Large intestine (tissue), 3 donors: ENCODE measurements around the gene NECTIN1. TPM values are rescaled to one million over a fixed set of nuclear protein-coding genes. Genes with fewer than 3 reads are reported as not detected.

ENCODE experiments used
- DNase-seq, 2 donors: peaks; one replicate each; pipeline versions ENCODE4 v3.0.0 to v3.0.0-alpha.2; 2013
- H3K27ac ChIP-seq: one replicate; pipeline ENCODE4 v1.5.1; 2013; ENCODE audit warnings: low read length
- H3K27me3 ChIP-seq: 2 replicates; pipeline ENCODE4 v1.6.1; 2013; ENCODE audit warnings: low read length; ENCODE audit not compliant: control insufficient read depth, insufficient read depth
- H3K36me3 ChIP-seq: 2 replicates; pipeline ENCODE4 v1.6.1; 2013; ENCODE audit warnings: low read length; ENCODE audit not compliant: control insufficient read depth, insufficient read depth
- H3K4me1 ChIP-seq: one replicate; pipeline ENCODE4 v1.6.1; 2013; ENCODE audit warnings: low read length; ENCODE audit not compliant: control insufficient read depth, insufficient read depth
- H3K4me3 ChIP-seq: one replicate; pipeline ENCODE4 v1.5.1; 2013; ENCODE audit warnings: low read length
- H3K9me3 ChIP-seq: one replicate; pipeline ENCODE4 v1.6.1; 2013; ENCODE audit warnings: mild to moderate bottlenecking, low read depth, low read length, moderate library complexity; ENCODE audit not compliant: control insufficient read depth
- WGBS: methylation state at CpG from one replicate; pipeline ENCODE4 v1.1.5; 2013; ENCODE audit warnings: low lambda C conversion rate; ENCODE audit not compliant: insufficient coverage; 5-methylcytosine and 5-hydroxymethylcytosine counted together
- polyA plus RNA-seq: library from polyadenylated mRNA; unstranded; fragments of 120-200 nt; gene quantifications from one replicate; pipeline ENCODE4 v1.2.1, GENCODE V29; 2013

NECTIN1 gene
- polyA plus RNA-seq, 1 donor, result 35.4 TPM

DNA sequence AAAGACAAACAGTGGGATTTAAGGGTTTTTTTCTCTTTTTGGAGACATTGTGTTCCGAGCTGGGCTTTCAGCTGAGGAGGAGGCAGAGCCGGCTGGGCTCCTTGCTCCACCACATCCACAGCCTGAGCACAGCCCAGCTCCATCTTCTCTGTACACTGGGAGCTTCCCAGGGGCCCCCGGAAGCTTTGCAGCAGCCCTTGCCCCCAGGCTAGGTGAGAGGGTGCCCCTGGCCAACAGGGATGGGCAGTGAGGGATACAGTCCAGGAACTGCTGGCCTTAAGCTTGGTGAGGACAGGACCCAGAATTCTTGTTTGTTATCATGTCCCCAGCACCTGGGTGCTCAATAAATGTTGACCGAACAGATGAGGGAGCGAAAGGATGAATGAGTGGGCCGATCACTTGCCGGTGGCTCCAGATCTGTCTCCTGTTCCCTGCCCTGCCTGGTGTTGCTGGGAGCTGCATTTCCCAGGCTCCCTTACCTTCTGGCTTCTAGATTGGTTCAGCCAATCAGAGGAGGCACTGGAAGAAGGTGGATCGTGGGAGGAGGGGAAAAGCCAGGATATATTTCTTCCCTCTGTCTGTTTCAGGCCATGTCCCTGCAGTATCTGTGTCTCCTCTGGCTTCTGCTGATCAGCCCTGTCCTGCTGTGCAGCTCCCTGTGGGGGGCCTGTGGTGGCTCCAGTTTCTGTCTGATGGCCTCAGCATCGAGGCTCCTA is 26.5 kb upstream of the NECTIN1 start:
- Histone ChIP-seq H3K36me3 (no peaks in the 10 kb centered on the region), H3K9me3 (no peaks in the 10 kb centered on the region), H3K4me1 (no peaks in the 10 kb centered on the region), H3K27me3 (peaks cover 14% of the 10 kb centered on the region), H3K4me3 (no peak overlapping the region), H3K27ac (no peak overlapping the region)
- DNase-seq, result no peak
- no CpG with 5 or more reads among the region's 9 CpGs for WGBS

DNA sequence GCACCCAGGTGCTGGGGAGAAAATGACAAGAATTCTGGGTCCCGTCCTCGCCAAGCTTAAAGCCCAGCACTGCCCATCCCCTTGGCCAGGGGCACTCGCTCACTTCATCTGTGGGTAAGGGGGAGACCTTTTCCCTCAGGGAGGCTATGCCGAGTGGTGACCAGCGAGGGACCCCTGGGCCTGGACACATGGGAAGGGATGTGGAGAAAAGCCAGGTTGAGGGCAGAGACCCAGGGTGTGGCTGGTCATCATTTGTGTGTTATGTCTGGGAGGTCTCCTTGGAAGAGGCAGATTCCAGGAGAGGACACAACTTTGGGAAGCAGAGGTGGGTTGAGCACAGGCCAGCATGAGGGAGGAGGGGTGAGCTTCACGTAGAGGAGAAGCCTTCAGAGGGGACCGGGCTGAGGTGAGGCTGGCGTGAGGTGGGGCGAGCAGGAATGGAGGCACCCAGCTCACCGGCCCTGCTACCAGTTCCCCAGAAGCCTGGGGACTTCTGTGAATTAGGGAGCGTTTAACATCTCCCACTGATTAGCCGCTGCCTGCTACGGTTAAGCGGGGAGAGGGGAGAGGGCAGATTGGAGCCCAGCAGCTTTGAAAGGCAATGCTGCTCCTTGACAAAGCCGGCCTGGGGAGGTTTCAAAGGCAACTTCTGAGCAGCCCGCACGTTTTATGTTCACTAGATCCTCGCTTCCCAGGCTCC is 25.8 kb upstream of the NECTIN1 start:
- Histone ChIP-seq H3K4me3 (no peak overlapping the region), H3K9me3 (no peaks in the 10 kb centered on the region), H3K4me1 (no peaks in the 10 kb centered on the region), H3K36me3 (no peaks in the 10 kb centered on the region), H3K27me3 (peaks cover 14% of the 10 kb centered on the region), H3K27ac (no peak overlapping the region)
- DNase-seq, result no peak
- WGBS, result 60% methylated on average over 2 of the region's 18 CpGs

DNA sequence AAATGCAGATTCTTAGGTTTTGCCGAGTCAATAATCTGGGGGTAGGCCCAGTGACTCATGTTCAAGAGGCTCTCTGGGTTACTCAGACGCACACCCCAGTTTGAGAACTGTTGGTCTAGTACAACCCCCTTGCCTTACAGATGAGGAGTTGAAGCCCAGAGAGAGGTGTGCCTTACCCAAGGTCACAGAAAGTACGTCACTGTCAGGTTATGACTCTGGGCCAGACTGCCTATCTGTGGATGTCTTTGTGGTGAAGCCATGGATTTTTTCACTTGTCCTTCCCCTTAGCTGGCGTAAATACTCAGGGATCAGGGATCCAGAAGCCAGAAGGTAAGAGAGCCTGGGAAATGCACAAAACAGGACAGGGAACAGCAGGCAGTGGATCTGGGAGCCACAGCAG is 25.2 kb upstream of the NECTIN1 start:
- H3K27me3 ChIP-seq, result peaks cover 14% of the 10 kb centered on the region
- no peaks in the 10 kb centered on the region for H3K9me3 ChIP-seq
- no peaks in the 10 kb centered on the region for H3K4me1 ChIP-seq
- H3K4me3 ChIP-seq, result no peak overlapping the region
- no peak overlapping the region for H3K27ac ChIP-seq
- no CpG with 5 or more reads among the region's 4 CpGs for WGBS
- H3K36me3 ChIP-seq, result no peaks in the 10 kb centered on the region
- no peak for DNase-seq

- Histone ChIP-seq H3K27me3 (peaks cover 14% of the 10 kb centered on the region), H3K27ac (no peak overlapping the region), H3K4me3 (no peak overlapping the region), H3K36me3 (no peaks in the 10 kb centered on the region), H3K9me3 (no peaks in the 10 kb centered on the region), H3K4me1 (no peaks in the 10 kb centered on the region)
- no peak for DNase-seq
- no CpG with 5 or more reads among the region's 3 CpGs for WGBS
These were observed 23.9 kb upstream of the NECTIN1 start for GRCh38 chr11:119752946-119753345.

DNA sequence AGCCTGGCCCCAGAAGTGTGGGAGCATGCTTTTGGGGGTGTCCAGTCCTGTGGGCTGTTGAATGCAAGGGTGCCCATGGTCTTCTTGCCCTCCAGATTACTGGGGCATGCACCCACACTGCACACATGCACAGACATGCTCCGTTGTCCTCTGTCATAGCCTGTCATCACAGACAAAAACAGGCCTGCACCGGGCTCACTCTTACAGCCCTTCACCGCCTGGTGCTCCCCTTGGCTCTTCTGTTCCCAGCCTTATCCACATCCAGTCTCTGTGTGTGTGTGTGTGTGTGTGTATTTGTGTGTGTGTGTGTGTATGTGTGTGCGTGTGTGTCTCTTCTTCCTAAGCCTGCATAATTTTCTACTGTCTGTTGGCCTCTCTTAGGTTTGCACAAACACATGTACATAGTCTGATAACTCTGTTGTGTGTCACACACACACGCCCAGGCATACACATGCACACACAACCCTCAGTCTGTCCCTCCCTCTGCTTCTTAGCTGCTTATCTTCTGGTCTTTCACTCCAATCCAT is 23.4 kb upstream of the NECTIN1 start:
- Histone ChIP-seq H3K4me1 (no peaks in the 10 kb centered on the region), H3K27me3 (peaks cover 14% of the 10 kb centered on the region), H3K4me3 (no peak overlapping the region), H3K9me3 (no peaks in the 10 kb centered on the region), H3K27ac (no peak overlapping the region), H3K36me3 (no peaks in the 10 kb centered on the region)
- no peak for DNase-seq
- WGBS, result no CpG with 5 or more reads among the region's 5 CpGs

DNA sequence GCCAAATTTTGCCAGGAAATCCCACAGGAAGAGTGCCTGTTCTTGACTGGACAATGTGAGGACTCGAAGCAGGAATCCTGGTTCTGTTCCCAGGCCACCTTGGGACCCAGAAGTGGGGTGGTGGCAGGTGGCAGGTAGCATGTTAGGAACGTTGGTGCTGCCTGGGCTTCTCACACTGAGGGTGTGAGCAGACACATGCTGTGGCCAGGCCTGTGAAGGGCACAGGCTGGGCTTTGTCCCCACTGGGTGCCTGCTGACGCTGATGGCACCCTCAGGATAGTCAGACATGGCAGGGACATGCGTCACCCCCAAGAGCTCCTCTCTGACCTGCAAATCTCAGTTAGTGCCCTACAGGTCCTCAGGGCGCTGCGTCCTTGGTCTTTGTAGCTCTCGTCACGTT is 21.1 kb upstream of the NECTIN1 start:
- Histone ChIP-seq H3K27me3 (peaks cover 7% of the 10 kb centered on the region), H3K4me3 (no peak overlapping the region), H3K4me1 (no peaks in the 10 kb centered on the region), H3K9me3 (no peaks in the 10 kb centered on the region), H3K27ac (no peak overlapping the region), H3K36me3 (no peaks in the 10 kb centered on the region)
- no peak for DNase-seq
- WGBS, result no CpG with 5 or more reads among the region's 8 CpGs

- no peak overlapping the region for H3K4me3 ChIP-seq
- H3K27ac ChIP-seq, result no peak overlapping the region
- peaks cover 3% of the 10 kb centered on the region for H3K27me3 ChIP-seq
- no CpG with 5 or more reads among the region's 9 CpGs for WGBS
- H3K4me1 ChIP-seq, result no peaks in the 10 kb centered on the region
- no peak for DNase-seq
- H3K9me3 ChIP-seq, result no peaks in the 10 kb centered on the region
- no peaks in the 10 kb centered on the region for H3K36me3 ChIP-seq
These were observed 20.1 kb upstream of the NECTIN1 start for GRCh38 chr11:119749006-119749565.

DNA sequence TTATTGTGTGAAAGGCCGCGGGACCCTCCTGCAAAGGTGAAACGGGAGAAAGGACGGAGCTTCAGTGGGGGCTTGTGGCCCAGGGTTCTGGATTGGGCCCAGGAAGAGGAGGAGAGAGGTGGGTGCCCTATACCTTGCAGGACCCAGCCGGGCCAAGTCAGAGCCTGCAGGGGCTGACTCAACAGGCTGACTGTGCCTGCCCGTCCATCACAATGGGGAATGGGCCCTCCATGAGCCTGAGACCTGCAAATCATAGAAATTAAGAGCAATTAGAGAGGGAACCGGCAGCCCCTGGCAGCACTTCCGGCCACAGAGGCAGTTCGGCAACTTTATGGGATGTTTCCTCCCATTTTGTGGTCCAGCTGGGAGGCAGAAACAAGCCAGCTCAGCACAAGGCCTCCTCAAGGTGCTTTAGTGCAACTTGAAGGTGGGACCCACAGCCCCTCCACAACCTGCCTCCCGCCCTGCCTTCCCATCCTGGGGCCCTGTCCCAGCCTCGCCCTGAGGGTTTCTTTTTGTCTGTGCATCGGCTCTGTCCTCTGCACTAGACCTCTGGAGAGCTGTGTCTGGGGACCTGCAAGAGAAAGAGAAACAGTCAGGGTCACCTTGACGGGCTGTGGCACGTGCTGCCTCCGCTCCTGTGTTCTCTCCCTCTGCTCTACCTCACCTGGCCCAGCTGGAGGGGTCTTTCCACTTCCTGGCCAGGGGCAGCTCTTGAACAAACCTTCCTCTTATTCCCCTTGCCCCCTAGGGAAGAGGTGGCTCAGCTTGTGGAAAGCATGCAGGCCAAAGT is 19.1 kb upstream of the NECTIN1 start:
- Histone ChIP-seq H3K27ac (no peak overlapping the region), H3K36me3 (no peaks in the 10 kb centered on the region), H3K9me3 (peaks cover 3% of the 10 kb centered on the region), H3K4me3 (no peak overlapping the region), H3K27me3 (peaks cover 5% of the 10 kb centered on the region), H3K4me1 (no peaks in the 10 kb centered on the region)
- no peak for DNase-seq
- WGBS, result no CpG with 5 or more reads among the region's 15 CpGs

DNA sequence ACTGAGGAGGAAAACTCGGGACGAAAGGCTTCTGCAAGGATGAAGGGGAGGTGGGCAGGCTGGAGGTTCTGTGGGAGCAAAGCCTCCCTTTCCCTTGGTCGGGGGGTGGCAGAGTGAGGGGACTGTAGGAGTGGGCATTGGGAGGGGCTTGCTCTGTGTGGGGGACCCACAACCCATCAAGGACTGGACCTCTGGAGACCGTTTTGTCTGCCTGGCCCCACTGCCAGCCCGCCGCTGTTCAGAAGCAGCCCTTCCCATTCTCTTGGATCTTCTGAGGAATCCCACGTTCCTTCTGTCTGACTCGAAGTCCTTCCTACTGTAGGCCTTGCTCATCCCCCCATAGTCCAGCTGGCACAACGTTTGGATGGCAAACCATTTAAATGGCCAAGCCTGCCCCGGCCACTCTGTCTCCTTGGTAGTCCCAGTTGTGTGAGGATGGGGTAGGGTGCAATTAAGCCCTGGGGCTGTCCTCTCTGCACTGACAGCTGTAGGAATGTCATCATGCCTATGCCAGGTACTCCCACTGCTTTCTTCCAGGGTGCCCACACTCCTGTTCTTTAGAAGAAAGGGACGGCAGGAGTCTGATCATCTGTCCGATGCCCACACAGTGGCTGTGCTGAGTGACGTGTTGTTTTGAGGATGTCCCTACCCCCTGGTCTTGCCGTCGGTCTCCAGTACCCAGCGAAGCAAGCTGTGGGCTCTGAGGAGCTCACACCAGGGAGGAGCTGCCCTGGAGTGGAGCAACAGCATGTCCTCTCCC is 17.0 kb upstream of the NECTIN1 start:
- Histone ChIP-seq H3K9me3 (peaks cover 7% of the 10 kb centered on the region), H3K4me3 (no peak overlapping the region), H3K27me3 (peaks cover 18% of the 10 kb centered on the region), H3K36me3 (no peaks in the 10 kb centered on the region), H3K27ac (no peak overlapping the region), H3K4me1 (peaks cover 7% of the 10 kb centered on the region)
- no CpG with 5 or more reads among the region's 16 CpGs for WGBS
- no peak for DNase-seq
